Rectal smooth muscle tissue (tissue), 1 donor: Measurements from ENCODE around the gene MAP4K2.

Experiments
- H3K27ac ChIP-seq: one replicate; pipeline ENCODE4 v1.7.0; 2013; ENCODE audit warnings: low read depth, low read length, inconsistent platforms
- H3K27me3 ChIP-seq: one replicate; pipeline ENCODE4 v1.7.0; 2013; ENCODE audit warnings: low read length; ENCODE audit not compliant: control insufficient read depth, insufficient read depth
- H3K36me3 ChIP-seq: one replicate; pipeline ENCODE4 v1.7.0; 2013; ENCODE audit warnings: low read length; ENCODE audit not compliant: control insufficient read depth, insufficient read depth
- H3K4me1 ChIP-seq: one replicate; pipeline ENCODE4 v1.7.0; 2013; ENCODE audit warnings: low read length; ENCODE audit not compliant: control insufficient read depth, insufficient read depth
- H3K4me3 ChIP-seq: one replicate; pipeline ENCODE4 v1.7.0; 2013; ENCODE audit warnings: low read length
- H3K9ac ChIP-seq: one replicate; pipeline ENCODE4 v1.7.0; 2013; ENCODE audit warnings: low read length

The MAP4K2 gene

DNA sequence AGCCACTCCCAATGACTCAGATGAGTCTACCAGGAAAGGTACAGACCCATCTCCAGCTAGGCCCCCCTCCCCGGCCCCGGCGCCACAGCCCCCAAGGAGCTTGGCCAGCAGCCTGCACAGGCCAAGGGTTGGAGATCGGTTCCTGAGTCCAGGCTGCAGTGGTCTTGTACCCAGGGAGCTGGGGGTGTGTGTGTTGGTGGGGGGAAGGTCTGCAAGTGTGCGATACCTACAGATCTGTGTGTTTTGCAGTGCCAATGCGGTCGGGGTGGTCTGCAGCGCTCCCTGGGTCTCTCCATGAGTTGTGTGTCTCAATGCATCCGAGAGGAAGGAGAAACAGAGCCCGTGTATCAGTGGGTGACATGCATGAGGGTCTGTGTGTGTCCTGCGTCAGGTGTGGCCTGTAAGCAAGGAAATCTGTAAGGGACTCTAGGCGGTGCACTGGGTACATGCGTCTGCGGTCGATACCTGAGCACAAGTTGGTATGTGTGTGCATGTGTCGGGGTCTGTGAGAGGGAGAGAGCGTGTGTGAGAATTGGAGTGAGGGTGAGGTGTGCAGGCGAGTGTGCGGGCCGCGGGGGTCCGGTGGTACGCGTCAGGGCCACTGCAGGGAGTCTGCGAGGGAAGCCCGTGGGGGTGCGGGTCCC, 40.8 kb upstream of the MAP4K2 start:
- H3K27ac ChIP-seq, result no peak overlapping the region
- H3K27me3 ChIP-seq, result no peaks in the 10 kb centered on the region
- peaks cover 4% of the 10 kb centered on the region for H3K4me1 ChIP-seq
- H3K9ac ChIP-seq, result no peak overlapping the region
- H3K4me3 ChIP-seq, result peak overlapping the region; percentile 65
- no peaks in the 10 kb centered on the region for H3K36me3 ChIP-seq

GRCh38 chr11:64842851-64843685, 40.1 kb upstream of the MAP4K2 start:
- Histone ChIP-seq H3K4me3 (peak overlapping the region; percentile 36), H3K36me3 (no peaks in the 10 kb centered on the region), H3K27ac (no peak overlapping the region), H3K9ac (peak overlapping the region; percentile 30), H3K4me1 (peaks cover 4% of the 10 kb centered on the region), H3K27me3 (no peaks in the 10 kb centered on the region)

DNA sequence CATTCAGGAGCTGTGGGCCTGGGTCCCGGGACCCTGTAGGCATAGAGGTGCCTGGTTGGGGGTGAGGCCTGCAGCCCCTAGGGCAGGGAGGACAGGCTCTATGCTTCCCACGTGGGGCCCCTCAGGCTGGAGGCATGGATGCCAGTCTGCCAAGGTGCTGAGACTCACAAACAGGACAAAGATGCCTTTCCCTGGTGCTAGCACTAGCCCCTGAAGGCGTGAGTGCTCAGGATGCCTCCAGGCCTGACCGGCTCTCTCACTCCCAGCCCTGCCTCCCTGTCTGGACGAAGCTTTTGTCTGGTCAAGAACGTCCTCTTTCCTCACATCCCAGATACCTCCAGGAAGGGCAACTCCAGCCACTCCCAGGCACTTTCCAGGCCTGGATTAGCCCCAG, 39.3 kb upstream of the MAP4K2 start:
- Histone ChIP-seq H3K9ac (no peak overlapping the region), H3K4me3 (no peak overlapping the region), H3K27me3 (no peaks in the 10 kb centered on the region), H3K4me1 (peaks cover 2% of the 10 kb centered on the region), H3K27ac (no peak overlapping the region), H3K36me3 (no peaks in the 10 kb centered on the region)

DNA sequence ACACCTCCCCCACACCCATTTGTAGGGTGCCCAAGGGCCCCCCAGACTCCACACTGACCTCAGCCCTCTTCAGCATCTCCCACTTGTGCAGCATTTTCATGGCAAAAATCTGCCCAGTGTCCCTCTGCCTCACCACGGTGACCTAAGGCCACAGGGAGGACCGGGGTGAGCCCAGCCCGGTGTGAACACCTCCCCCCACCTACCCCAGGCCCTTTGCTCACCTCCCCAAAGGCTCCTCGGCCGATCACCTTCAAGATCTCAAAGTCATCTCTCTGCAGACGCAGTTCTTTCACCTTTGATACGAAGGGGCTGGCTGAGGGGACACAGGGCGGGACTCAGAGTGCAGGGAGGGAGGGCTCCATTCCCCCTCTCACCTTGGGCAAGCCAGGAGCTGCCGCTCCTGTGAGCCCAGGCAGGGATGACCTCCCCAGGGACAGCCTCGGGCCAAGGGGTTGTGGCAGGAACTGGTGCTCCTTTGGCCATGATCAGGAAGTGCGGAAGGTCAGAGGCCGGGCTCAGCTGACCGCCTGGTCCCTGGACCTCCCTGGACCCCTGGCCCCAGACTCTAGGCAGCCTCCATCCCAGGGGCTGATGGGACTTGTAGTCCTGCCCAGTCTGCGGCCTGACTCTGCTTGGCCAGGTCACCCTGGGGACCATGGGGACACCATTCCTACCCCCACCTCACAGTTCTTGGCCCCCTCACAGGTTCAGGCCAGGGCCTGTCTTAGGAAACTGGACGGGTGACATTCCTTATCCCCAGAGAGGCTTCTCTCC, 38.8 kb upstream of the MAP4K2 start:
- no peak overlapping the region for H3K27ac ChIP-seq

GRCh38 chr11:64839887-64840782, 37.1 kb upstream of the MAP4K2 start:
- Histone ChIP-seq H3K27me3 (no peaks in the 10 kb centered on the region), H3K4me3 (no peak overlapping the region), H3K27ac (no peak overlapping the region), H3K4me1 (no peaks in the 10 kb centered on the region), H3K36me3 (no peaks in the 10 kb centered on the region), H3K9ac (no peak overlapping the region)

More for the DNA sequence above, 38.8 kb upstream of the MAP4K2 start:
- H3K27me3 ChIP-seq, result no peaks in the 10 kb centered on the region
- no peaks in the 10 kb centered on the region for H3K36me3 ChIP-seq
- no peak overlapping the region for H3K9ac ChIP-seq
- no peak overlapping the region for H3K4me3 ChIP-seq
- H3K4me1 ChIP-seq, result no peaks in the 10 kb centered on the region

GRCh38 chr11:64839335-64839734, 36.3 kb upstream of the MAP4K2 start:
- Histone ChIP-seq H3K36me3 (no peaks in the 10 kb centered on the region), H3K4me3 (no peak overlapping the region), H3K27ac (no peak overlapping the region), H3K9ac (no peak overlapping the region), H3K27me3 (no peaks in the 10 kb centered on the region), H3K4me1 (no peaks in the 10 kb centered on the region)

GRCh38 chr11:64838600-64839334, 35.8 kb upstream of the MAP4K2 start:
- H3K9ac ChIP-seq, result no peak overlapping the region
- H3K27ac ChIP-seq, result no peak overlapping the region
- no peaks in the 10 kb centered on the region for H3K4me1 ChIP-seq
- H3K27me3 ChIP-seq, result no peaks in the 10 kb centered on the region
- H3K36me3 ChIP-seq, result no peaks in the 10 kb centered on the region
- H3K4me3 ChIP-seq, result no peak overlapping the region

GRCh38 chr11:64837887-64838351, 34.9 kb upstream of the MAP4K2 start:
- no peaks in the 10 kb centered on the region for H3K4me1 ChIP-seq
- H3K27ac ChIP-seq, result no peak overlapping the region
- peaks cover 3% of the 10 kb centered on the region for H3K36me3 ChIP-seq
- no peak overlapping the region for H3K4me3 ChIP-seq
- H3K9ac ChIP-seq, result no peak overlapping the region
- no peaks in the 10 kb centered on the region for H3K27me3 ChIP-seq

- peaks cover 3% of the 10 kb centered on the region for H3K36me3 ChIP-seq
- no peak overlapping the region for H3K4me3 ChIP-seq
Measured at GRCh38 chr11:64836448-64837072, 33.5 kb upstream of the MAP4K2 start.

GRCh38 chr11:64835616-64836447, 32.8 kb upstream of the MAP4K2 start:
- Histone ChIP-seq H3K27ac (no peak overlapping the region), H3K36me3 (peaks cover 3% of the 10 kb centered on the region), H3K4me1 (no peaks in the 10 kb centered on the region), H3K4me3 (no peak overlapping the region), H3K9ac (no peak overlapping the region), H3K27me3 (no peaks in the 10 kb centered on the region)

More at GRCh38 chr11:64836448-64837072, 33.5 kb upstream of the MAP4K2 start:
- Histone ChIP-seq H3K27ac (no peak overlapping the region), H3K4me1 (no peaks in the 10 kb centered on the region), H3K27me3 (no peaks in the 10 kb centered on the region), H3K9ac (no peak overlapping the region)
